NT2/D1 (cell line): ENCODE data around the gene CACNA2D4.

Experiments used
- SUZ12 ChIP-seq: IDR thresholded peaks from 2 replicates; pipeline ENCODE4 v1.6.1; 2011; ENCODE audit not compliant: insufficient read length, insufficient read depth; ENCODE audit errors: extremely low read depth
- YY1 ChIP-seq: IDR thresholded peaks from 2 replicates; pipeline ENCODE4 v1.6.1; 2011; ENCODE audit not compliant: insufficient read length, insufficient read depth
- ZNF274 ChIP-seq: IDR thresholded peaks from 2 replicates; pipeline ENCODE4 v1.6.1; 2011; ENCODE audit warnings: mild to moderate bottlenecking, low read depth, low read length

GRCh38 chr12:1838205-1838993, 80.1 kb downstream of the CACNA2D4 start:
- TF ChIP-seq ZNF274: no peak
- TF ChIP-seq SUZ12: no peak
- TF ChIP-seq YY1: no peak
